Common myeloid progenitor, CD34-positive (primary cell): ENCODE data around the gene AFF3.
"Not testable (repeated sequence)": the region's sequence is repeated elsewhere in the genome, so short reads cannot be mapped to it uniquely, and the experiment has no call there.

Source experiments
- CTCF ChIA-PET: fragments of 350-600 bp; sonication (Branson Sonifier 250); formaldehyde crosslinking; loops from one replicate; lab custom pipeline; 2021; ENCODE audit warnings: antibody characterized with exemption; lab: Charles Lee
- POLR2A ChIA-PET: fragments of 350-600 bp; sonication (Branson Sonifier 250); formaldehyde crosslinking; loops from one replicate; lab custom pipeline; 2021; ENCODE audit warnings: antibody characterized with exemption; lab: Charles Lee
- DNase-seq, 3 donors: peaks; one replicate each; pipeline versions ENCODE4 v3.0.0 to v3.0.0-alpha.2; 2013
- H3K27ac ChIP-seq, 2 experiments: 1 replicate in 1 of 2; 2 replicates in 1 of 2; pipeline ENCODE4 v1.7.0; 2013; ENCODE audit warnings: inconsistent platforms in 2 of 2, low read length in 2 of 2, mild to moderate bottlenecking in 2 of 2, low read depth in 1 of 2, moderate library complexity in 1 of 2; ENCODE audit not compliant: severe bottlenecking in 2 of 2, insufficient read depth in 1 of 2, poor library complexity in 1 of 2
- H3K27me3 ChIP-seq, 5 experiments: replicated peaks in 2 of 5; 1 replicate in 3 of 5; 2 replicates in 2 of 5; pipeline versions ENCODE4 v1.6.1 to v1.7.0; 2013; ENCODE audit warnings: low read length in 4 of 5, mild to moderate bottlenecking in 2 of 5, moderate library complexity in 2 of 5, inconsistent platforms in 1 of 5; ENCODE audit not compliant: insufficient read depth in 5 of 5, control insufficient read depth in 4 of 5
- H3K36me3 ChIP-seq, 4 experiments: 1 replicate in 2 of 4; 2 replicates in 2 of 4; pipeline versions ENCODE4 v1.6.1 to v1.7.0; 2013; ENCODE audit warnings: low read length in 3 of 4, control low read depth in 1 of 4, mild to moderate bottlenecking in 1 of 4; ENCODE audit not compliant: control insufficient read depth in 4 of 4, insufficient read depth in 4 of 4
- H3K4me1 ChIP-seq, 4 experiments: 1 replicate in 3 of 4; 2 replicates in 1 of 4; pipeline versions ENCODE4 v1.6.1 to v1.7.1; 2013; ENCODE audit warnings: low read length in 3 of 4, mild to moderate bottlenecking in 3 of 4, control low read depth in 1 of 4, inconsistent platforms in 1 of 4, moderate library complexity in 1 of 4; ENCODE audit not compliant: control insufficient read depth in 4 of 4, insufficient read depth in 4 of 4; ENCODE audit errors: control extremely low read depth in 1 of 4
- H3K4me3 ChIP-seq, 7 experiments: 1 replicate in 4 of 7; 2 replicates in 3 of 7; pipeline versions ENCODE4 v1.5.1 to v1.7.0; 2013; ENCODE audit warnings: mild to moderate bottlenecking in 7 of 7, low read length in 6 of 7, moderate library complexity in 6 of 7, inconsistent platforms in 2 of 7, low read depth in 2 of 7, control low read depth in 1 of 7; ENCODE audit not compliant: insufficient read depth in 4 of 7, control insufficient read depth in 1 of 7; ENCODE audit errors: extremely low read depth in 1 of 7
- H3K9me3 ChIP-seq, 5 experiments: 1 replicate in 4 of 5; 2 replicates in 1 of 5; pipeline versions ENCODE4 v1.6.1 to v1.7.1; 2013; ENCODE audit warnings: low read length in 4 of 5, mild to moderate bottlenecking in 2 of 5, inconsistent platforms in 1 of 5, low read depth in 1 of 5, moderate library complexity in 1 of 5; ENCODE audit not compliant: control insufficient read depth in 4 of 5, insufficient read depth in 2 of 5; ENCODE audit errors: control extremely low read depth in 1 of 5
- WGBS: methylation state at CpG from one replicate; pipeline ENCODE4 v1.1.5; 2013; ENCODE audit not compliant: insufficient coverage; 5-methylcytosine and 5-hydroxymethylcytosine counted together

Gene AFF3

DNA sequence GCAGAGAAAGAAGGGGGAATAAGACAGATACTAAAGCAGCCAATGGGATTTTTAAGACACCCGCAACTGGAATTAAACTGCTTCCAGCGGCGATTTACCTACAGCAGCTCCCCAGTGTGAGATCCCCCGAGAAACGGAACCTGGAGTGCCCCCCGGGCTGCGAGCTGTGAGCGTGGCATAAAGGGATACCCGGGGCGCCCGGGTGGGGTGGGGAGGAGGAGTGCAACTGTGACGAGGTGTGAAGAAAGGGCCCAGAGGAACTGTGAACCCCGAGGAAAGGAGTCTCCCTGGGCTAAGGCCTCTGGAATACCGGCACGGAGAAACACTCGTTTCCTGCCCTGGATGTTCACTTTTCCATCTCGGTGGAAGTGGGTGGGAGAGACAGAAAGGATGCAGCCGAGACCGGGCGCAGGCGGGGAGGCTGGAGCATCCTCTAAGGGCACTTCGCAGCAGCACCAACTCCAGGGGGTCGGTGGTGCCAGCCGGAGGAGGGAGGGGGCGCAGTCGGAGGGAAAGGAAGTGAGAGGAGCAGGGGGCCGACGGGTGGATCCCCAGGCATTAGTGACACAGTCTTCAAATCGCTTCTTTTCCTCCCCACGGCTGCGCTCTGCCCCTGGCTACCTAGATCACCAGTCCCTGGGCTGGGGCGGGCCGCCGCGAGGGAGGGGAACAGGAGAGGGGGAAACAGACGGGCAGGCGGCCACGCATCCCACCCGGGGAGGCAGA is 38.7 kb downstream of the AFF3 start:
- CTCF ChIA-PET, H3K27ac ChIP-seq, H3K27me3 ChIP-seq, H3K4me1 ChIP-seq, H3K4me3 ChIP-seq, H3K36me3 ChIP-seq, DNase-seq, POLR2A ChIA-PET, H3K9me3 ChIP-seq: not testable (repeated sequence)
- no CpG with 5 or more reads among the region's 39 CpGs for WGBS

DNA sequence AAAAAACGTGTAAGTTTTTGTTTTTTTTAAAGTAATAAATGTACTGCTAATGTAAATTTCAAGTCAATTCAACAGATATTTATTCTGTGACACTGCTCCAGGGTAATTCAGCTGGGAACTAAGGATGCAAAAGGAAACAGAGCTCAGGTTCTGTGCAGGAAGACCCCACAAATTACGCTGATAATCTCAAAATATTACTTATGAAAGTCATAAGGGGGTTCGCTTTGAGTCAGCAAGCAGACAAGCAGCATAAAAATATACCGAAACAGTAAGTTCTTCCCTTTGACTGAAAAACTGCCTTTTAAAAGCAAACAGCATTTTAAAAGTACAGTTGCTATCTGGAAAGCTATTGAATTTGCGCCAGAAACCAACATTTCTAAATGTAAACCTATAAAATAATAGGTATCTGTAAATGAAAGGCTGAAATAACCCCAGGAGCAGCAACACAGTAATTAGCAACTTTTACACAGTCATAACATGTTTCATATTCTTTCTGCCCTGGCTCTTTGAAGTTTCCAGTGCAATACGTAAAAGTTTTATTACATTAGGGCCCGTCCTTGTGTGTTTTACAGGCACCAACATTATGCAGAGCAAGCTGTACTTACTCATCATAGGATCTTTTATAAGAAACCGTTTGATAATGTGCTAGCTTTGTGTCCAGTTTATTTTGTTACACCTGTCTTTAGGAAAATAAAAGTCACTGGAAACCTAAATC is 39.8 kb downstream of the AFF3 start:
- POLR2A ChIA-PET: not testable (repeated sequence)

DNA sequence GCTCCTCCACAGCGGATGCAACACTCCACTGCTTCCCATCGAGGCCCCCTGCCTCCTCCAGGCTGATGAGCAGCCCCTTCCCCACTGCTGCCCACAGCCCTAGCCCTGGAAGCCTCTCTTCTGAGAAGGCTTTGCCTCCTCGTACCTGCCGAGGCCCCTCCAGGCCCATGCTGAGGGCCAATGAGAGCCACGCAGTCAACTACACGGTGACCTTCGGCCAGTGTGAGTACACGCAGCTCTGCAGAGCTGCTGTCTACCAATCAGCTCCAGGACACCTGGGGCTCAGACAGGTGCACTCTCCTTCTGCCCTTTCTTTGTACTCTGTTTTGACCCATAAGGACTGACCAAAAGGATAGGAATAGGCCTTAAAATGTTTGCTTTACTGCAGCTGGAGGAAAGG is 43.5 kb downstream of the AFF3 start:
- WGBS: no CpG with 5 or more reads among the region's 8 CpGs

More for the DNA sequence above, 39.8 kb downstream of the AFF3 start:
- WGBS: no CpG with 5 or more reads among the region's 8 CpGs
- H3K4me1 ChIP-seq, CTCF ChIA-PET, H3K27ac ChIP-seq, H3K9me3 ChIP-seq, H3K36me3 ChIP-seq, H3K4me3 ChIP-seq, H3K27me3 ChIP-seq, DNase-seq: not testable (repeated sequence)

DNA sequence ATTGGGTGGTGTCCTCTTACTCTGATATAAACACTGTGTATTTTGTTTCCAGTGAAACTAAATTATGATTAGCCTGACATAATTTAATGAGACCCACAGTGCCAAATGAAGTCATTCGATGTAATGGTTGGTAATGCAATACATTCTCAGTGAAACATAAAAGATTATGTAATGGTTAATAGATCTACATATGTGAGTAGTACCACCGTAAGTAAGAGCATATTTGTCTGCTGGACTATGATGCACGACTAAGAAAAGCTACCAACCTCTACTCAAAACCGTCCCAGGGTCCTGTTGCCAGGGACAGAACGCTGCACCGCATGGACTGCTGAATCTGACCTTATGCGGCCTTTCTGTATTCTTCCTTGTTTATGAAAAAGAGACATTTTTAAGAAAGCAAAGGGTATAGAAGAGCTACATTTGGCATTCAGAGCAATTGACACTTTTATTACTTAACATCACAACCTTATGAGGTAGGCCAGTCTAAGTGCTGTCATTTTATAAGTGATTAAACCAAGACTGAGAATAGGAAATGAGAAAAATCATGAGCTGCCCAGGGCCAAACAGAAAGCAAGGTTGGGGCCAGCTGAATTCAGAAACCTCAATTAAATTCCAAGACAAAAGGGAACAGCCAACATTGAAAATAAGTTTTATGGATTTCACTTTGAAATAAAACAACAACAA is 44.6 kb downstream of the AFF3 start:
- H3K27ac ChIP-seq, POLR2A ChIA-PET, H3K4me3 ChIP-seq, H3K9me3 ChIP-seq, H3K27me3 ChIP-seq, H3K4me1 ChIP-seq, H3K36me3 ChIP-seq, DNase-seq, CTCF ChIA-PET: not testable (repeated sequence)
- WGBS: no CpG with 5 or more reads among the region's 7 CpGs

More for the DNA sequence above, 43.5 kb downstream of the AFF3 start:
- H3K27ac ChIP-seq, H3K4me1 ChIP-seq, DNase-seq, POLR2A ChIA-PET, H3K27me3 ChIP-seq, H3K4me3 ChIP-seq, H3K36me3 ChIP-seq, CTCF ChIA-PET, H3K9me3 ChIP-seq: not testable (repeated sequence)

DNA sequence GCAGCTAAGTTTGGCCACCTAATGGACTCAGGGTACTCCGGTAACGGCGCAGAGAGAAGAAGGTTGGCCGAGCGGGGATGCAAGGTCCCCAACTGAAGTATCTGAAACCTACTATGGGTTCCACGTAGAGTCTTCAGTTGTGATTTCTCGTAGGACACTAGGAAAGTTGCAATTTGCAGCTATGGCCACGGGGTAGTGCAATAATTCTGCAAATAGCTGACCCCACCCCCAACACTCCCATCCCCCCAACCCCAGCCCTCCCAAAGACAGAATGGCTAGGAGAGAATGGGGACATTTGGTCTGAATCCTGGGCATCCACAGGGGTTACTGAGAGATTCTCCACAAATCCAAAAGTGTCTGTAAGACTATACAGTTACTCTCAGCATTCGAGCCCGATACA is 46.5 kb downstream of the AFF3 start:
- H3K4me3 ChIP-seq, H3K27ac ChIP-seq, DNase-seq, H3K36me3 ChIP-seq, H3K27me3 ChIP-seq, POLR2A ChIA-PET, H3K4me1 ChIP-seq, H3K9me3 ChIP-seq, CTCF ChIA-PET: not testable (repeated sequence)
- no CpG with 5 or more reads among the region's 10 CpGs for WGBS

DNA sequence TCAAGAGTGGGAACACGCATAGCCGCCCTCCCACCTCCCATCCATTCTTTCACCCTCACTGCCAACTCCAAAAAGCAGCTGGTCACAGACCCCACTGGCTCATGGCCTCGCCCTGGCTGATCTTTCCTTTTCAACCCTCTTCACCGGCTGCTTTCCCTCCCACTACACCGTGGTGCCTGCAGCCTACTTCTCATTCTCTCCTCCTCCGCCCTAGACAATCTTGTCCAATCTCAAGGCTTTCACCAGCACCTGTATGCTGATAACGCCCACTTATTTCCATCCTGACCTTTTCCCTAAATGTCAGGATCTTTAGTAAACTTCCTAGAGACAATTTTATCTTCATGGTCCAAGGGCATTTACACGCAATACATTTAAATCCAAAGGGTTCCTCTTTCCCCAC is 50.6 kb downstream of the AFF3 start:
- H3K4me3 ChIP-seq, POLR2A ChIA-PET, CTCF ChIA-PET, H3K36me3 ChIP-seq, H3K27ac ChIP-seq, H3K9me3 ChIP-seq, H3K27me3 ChIP-seq, H3K4me1 ChIP-seq, DNase-seq: not testable (repeated sequence)
- WGBS: 100% methylated on average over 3 of the region's 8 CpGs

DNA sequence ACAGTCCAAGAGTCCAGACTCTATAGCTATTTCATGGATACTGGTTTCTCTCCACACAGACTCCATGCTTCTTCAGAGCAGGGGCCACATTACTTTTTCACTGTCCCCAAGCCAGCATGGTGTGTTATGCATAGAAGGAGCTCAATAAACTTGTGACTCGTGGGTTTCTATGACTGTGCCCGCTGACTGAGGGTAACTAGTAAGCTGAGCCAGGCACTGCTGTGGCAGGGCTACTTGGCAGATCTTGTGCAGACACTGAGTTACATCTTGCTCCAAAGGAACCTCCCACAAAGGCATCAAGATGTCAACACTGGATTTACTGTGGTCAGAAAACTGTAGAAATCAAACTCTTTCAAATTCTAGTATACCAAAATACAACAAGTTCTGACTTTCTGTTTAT is 56.6 kb downstream of the AFF3 start:
- DNase-seq, H3K36me3 ChIP-seq, CTCF ChIA-PET, H3K9me3 ChIP-seq, H3K27me3 ChIP-seq, H3K4me1 ChIP-seq, H3K27ac ChIP-seq, H3K4me3 ChIP-seq, POLR2A ChIA-PET: not testable (repeated sequence)
- WGBS: no CpG with 5 or more reads among the region's 2 CpGs
